Keratinocyte (primary cell): ENCODE measurements around the gene NKD1. TPM values are rescaled to one million over a fixed set of nuclear protein-coding genes. Genes with fewer than 3 reads are reported as not detected.

Experiments
- DNase-seq: peaks from one replicate; pipeline ENCODE4 v3.0.0-alpha.2; 2011; ENCODE audit warnings: low read depth, missing footprints, low spot score
- FAIRE-seq: peaks from 2 replicates; lab custom pipeline; 2011; peaks lifted over from hg19 to GRCh38; lab: Jason Lieb, UNC
- H2AFZ ChIP-seq: 2 replicates; pipeline ENCODE4 v1.6.0; 2012; ENCODE audit warnings: low read length, control low read depth, inconsistent platforms; ENCODE audit not compliant: control insufficient read depth
- H3K27ac ChIP-seq: 2 replicates; pipeline ENCODE4 v1.5.1; 2011; ENCODE audit warnings: low read length; ENCODE audit not compliant: control insufficient read depth, insufficient read depth
- H3K27me3 ChIP-seq: 3 replicates; pipeline ENCODE4 v1.6.0; 2011; ENCODE audit warnings: low read length; ENCODE audit not compliant: control insufficient read depth, insufficient read depth; ENCODE audit errors: extremely low read depth
- H3K36me3 ChIP-seq, 2 experiments: 2 replicates in 1 of 2; 3 replicates in 1 of 2; pipeline ENCODE4 v1.5.1; 2011; ENCODE audit warnings: low read length in 2 of 2, mild to moderate bottlenecking in 1 of 2; ENCODE audit not compliant: control insufficient read depth in 2 of 2, insufficient read depth in 2 of 2; ENCODE audit errors: extremely low read depth in 1 of 2
- H3K4me1 ChIP-seq: 3 replicates; pipeline ENCODE4 v1.5.1; 2011; ENCODE audit warnings: low read length; ENCODE audit not compliant: control insufficient read depth, insufficient read depth; ENCODE audit errors: extremely low read depth
- H3K4me2 ChIP-seq: 3 replicates; pipeline ENCODE4 v1.6.0; 2011; ENCODE audit warnings: low read depth, low read length; ENCODE audit not compliant: control insufficient read depth, insufficient read depth; ENCODE audit errors: extremely low read depth
- H3K4me3 ChIP-seq, 3 experiments: fragments of 200-600 bp in 1 of 3; sonication (generic) in 1 of 3; 2 replicates in 2 of 3; 3 replicates in 1 of 3; pipeline ENCODE4 v1.5.1; 2011 to 2016; ENCODE audit warnings: low read length in 3 of 3, mild to moderate bottlenecking in 3 of 3, control low read depth in 2 of 3, inconsistent platforms in 1 of 3, low read depth in 1 of 3, mixed read lengths in 1 of 3, mixed run types in 1 of 3, moderate library complexity in 1 of 3; ENCODE audit not compliant: control insufficient read depth in 2 of 3, insufficient read depth in 2 of 3; ENCODE audit errors: extremely low read depth in 1 of 3
- H3K79me2 ChIP-seq: 2 replicates; pipeline ENCODE4 v1.6.0; 2012; ENCODE audit warnings: low read length; ENCODE audit not compliant: control insufficient read depth, insufficient read depth
- H3K9ac ChIP-seq: 3 replicates; pipeline ENCODE4 v1.6.0; 2011; ENCODE audit warnings: low read length; ENCODE audit not compliant: control insufficient read depth, insufficient read depth; ENCODE audit errors: extremely low read depth
- H3K9me1 ChIP-seq: 3 replicates; pipeline ENCODE4 v1.6.0; 2011; ENCODE audit warnings: low read length; ENCODE audit not compliant: control insufficient read depth, insufficient read depth; ENCODE audit errors: extremely low read depth
- H3K9me3 ChIP-seq: 2 replicates; pipeline ENCODE4 v1.5.1; 2012; ENCODE audit warnings: low read depth, low read length; ENCODE audit not compliant: control insufficient read depth
- H4K20me1 ChIP-seq: 3 replicates; pipeline ENCODE4 v1.6.0; 2011; ENCODE audit warnings: low read length; ENCODE audit not compliant: control insufficient read depth, insufficient read depth; ENCODE audit errors: extremely low read depth
- EZH2 ChIP-seq: IDR thresholded peaks from one replicate; pipeline ENCODE4 v1.6.1; 2012; ENCODE audit warnings: inconsistent platforms, mild to moderate bottlenecking, low read length, moderate library complexity
- dilution Hi-C: fragments of 300-500 bp; cut with MboI; formaldehyde crosslinking; loops from one replicate; pipeline ENCODE4 v1.7.0; 2020; ENCODE audit warnings: low sequenced_read_pairs; ENCODE audit not compliant: extremely low pct_ligation_motif_present
- polyA plus RNA-seq, 5 experiments: library from polyadenylated mRNA; depleted of rRNA in 3 of 5; stranded (reverse) in 3 of 5; stranded (forward) in 1 of 5; unstranded in 1 of 5; fragments of >200 nt; gene quantifications; 1 replicate in 1 of 5; 2 replicates in 3 of 5; 3 replicates in 1 of 5; pipeline versions ENCODE4 v1.2.1 to v1.2.3, GENCODE V29; 2011 to 2012; ENCODE audit warnings: missing spikeins in 2 of 5, low read depth in 1 of 5, low replicate concordance in 1 of 5
- TF ChIP-seq, protein P1 (sequence below), 3 experiments: IDR thresholded peaks in 1 of 3; conservative IDR thresholded peaks in 1 of 3; optimal IDR thresholded peaks in 1 of 3; 2 replicates in 2 of 3; 3 replicates in 1 of 3; pipeline versions ENCODE3 to v1.5.1; 2011; ENCODE audit warnings: low read length in 3 of 3, mild to moderate bottlenecking in 3 of 3, moderate library complexity in 2 of 3, control low read depth in 1 of 3, inconsistent platforms in 1 of 3; ENCODE audit not compliant: insufficient read depth in 2 of 3; ENCODE audit errors: extremely low read depth in 1 of 3

NKD1 gene
- polyA plus RNA-seq, 1 donor (not counting 4 experiments of a cell fraction or from before 2014, with no cell fraction given), result 0.62 TPM

DNA sequence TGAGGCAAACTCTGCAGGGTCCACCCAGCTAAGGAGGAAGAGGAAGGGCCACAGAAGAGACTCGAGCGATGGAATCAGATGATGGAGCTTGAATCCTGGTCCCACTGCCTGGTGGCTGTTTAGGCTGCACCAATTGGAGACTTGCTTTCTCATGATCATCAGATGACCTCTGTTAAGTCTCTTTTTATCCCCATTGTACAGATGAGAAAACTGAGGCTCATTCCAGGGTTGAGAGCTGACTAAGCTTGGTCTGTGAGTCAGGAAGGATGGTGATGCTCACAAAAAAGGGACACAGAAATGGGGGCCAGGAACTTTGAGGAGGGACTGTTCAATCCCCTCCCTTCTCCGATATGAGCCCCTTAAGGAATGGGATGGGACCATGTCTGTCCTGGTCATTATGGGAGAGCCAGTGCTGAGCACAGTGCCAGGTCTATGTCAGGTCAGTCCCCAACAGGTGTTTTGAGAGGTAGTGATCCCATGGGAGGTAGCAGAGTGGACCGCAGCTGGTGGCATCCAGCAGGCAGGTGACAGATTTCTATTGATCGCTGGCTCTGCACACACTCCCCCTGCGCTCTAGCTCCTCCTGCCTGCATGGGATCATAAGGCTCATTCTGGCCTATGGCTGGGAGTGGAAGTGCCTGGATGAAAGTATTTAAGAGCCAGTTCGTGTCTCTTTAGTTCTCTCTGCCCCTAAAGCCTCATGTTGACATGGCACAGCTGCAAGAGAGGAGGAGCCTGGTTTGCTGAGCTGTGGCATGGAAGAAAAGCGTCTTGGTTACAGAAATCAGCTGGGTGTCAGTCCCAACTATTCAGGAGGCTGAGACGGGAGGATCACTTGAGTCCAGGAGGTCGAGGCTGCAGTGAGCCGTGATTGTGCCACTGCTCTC lies 105.7 kb downstream of the NKD1 start:
- dilution Hi-C loops, result no loop called here
- Histone ChIP-seq H3K36me3 (no peaks in the 10 kb centered on the region), H2AFZ (no peak overlapping the region), H3K4me1 (no peaks in the 10 kb centered on the region), H3K79me2 (no peaks in the 10 kb centered on the region), H3K27ac (no peak overlapping the region), H4K20me1 (no peaks in the 10 kb centered on the region), H3K27me3 (no peaks in the 10 kb centered on the region), H3K4me2 (no peak overlapping the region), H3K9me3 (no peaks in the 10 kb centered on the region), H3K9me1 (no peaks in the 10 kb centered on the region), H3K4me3 (no peak overlapping the region), H3K9ac (no peak overlapping the region)
- FAIRE-seq (no peak), DNase-seq (no peak)
- TF ChIP-seq, protein P1, sequence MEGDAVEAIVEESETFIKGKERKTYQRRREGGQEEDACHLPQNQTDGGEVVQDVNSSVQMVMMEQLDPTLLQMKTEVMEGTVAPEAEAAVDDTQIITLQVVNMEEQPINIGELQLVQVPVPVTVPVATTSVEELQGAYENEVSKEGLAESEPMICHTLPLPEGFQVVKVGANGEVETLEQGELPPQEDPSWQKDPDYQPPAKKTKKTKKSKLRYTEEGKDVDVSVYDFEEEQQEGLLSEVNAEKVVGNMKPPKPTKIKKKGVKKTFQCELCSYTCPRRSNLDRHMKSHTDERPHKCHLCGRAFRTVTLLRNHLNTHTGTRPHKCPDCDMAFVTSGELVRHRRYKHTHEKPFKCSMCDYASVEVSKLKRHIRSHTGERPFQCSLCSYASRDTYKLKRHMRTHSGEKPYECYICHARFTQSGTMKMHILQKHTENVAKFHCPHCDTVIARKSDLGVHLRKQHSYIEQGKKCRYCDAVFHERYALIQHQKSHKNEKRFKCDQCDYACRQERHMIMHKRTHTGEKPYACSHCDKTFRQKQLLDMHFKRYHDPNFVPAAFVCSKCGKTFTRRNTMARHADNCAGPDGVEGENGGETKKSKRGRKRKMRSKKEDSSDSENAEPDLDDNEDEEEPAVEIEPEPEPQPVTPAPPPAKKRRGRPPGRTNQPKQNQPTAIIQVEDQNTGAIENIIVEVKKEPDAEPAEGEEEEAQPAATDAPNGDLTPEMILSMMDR (optimal IDR thresholded peaks at IDR 0.05 in 1 of 3, IDR thresholded peaks at IDR 0.05 in 1 of 3, conservative IDR thresholded peaks at IDR 0.05 in 1 of 3; ENCODE audit: extremely low read depth in 1 of 3, insufficient read depth in 2 of 3, low read length in 3 of 3), result no peak
- TF ChIP-seq EZH2, result no peak

DNA sequence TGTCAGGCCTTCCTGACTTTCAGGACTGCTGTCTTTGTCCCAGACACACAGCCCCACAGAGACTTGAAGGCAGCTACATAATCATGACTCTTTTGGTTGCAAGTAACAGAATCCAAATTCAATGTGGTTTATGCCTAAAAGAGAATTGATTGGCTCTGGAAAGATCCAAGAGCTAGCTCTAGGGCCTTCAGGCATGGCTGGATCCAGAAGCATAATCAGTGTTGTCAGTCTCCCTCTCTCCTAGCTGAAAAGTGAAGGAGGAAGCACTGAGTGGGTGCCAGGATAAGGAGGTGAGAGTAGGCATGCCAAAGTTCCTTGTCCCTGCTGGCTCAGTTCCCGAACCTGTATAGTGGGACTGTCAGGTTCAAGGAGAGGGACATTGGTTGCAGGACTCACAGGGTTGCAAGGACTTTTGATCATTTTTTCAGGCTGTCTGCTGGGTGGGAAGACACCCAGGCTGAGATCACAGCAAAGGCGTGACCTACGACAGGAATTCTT lies 107.4 kb downstream of the NKD1 start:
- no peak overlapping the region for H3K4me2 ChIP-seq
- no peaks in the 10 kb centered on the region for H3K9me1 ChIP-seq
- H3K27ac ChIP-seq, result no peak overlapping the region
- TF ChIP-seq EZH2, result no peak
- TF ChIP-seq, protein P1 (optimal IDR thresholded peaks at IDR 0.05 in 1 of 3, IDR thresholded peaks at IDR 0.05 in 1 of 3, conservative IDR thresholded peaks at IDR 0.05 in 1 of 3; ENCODE audit: extremely low read depth in 1 of 3, insufficient read depth in 2 of 3, low read length in 3 of 3), result no peak
- FAIRE-seq (no peak), DNase-seq (no peak)
- no peak overlapping the region for H3K4me3 ChIP-seq
- no peaks in the 10 kb centered on the region for H3K36me3 ChIP-seq
- H3K9me3 ChIP-seq, result no peaks in the 10 kb centered on the region
- H3K27me3 ChIP-seq, result no peaks in the 10 kb centered on the region
- no peaks in the 10 kb centered on the region for H3K4me1 ChIP-seq
- H4K20me1 ChIP-seq, result no peaks in the 10 kb centered on the region
- dilution Hi-C loops, result no loop called here
- H3K9ac ChIP-seq, result no peak overlapping the region
- H3K79me2 ChIP-seq, result no peaks in the 10 kb centered on the region
- no peak overlapping the region for H2AFZ ChIP-seq
